Measurements from ENCODE around the gene RBM24. TPM values are rescaled to one million over a fixed set of nuclear protein-coding genes. Genes with fewer than 3 reads are reported as not detected.

Gene RBM24
- total RNA-seq, 4 donors from 2014 or later, result 0.21 to 3.1 (median 0.76) TPM

GRCh38 chr6:17242087-17242486 is 39.1 kb upstream of the RBM24 start:
- H3K9me3 ChIP-seq, result no peaks in the 10 kb centered on the region
- H3K36me3 ChIP-seq, result no peaks in the 10 kb centered on the region
- no peaks in the 10 kb centered on the region for H3K4me1 ChIP-seq
- H3K27ac ChIP-seq, result no peak overlapping the region
- H3K27me3 ChIP-seq, result no peaks in the 10 kb centered on the region
- WGBS, result 28% methylated on average over 1 of the region's 1 CpG
- no peak for DNase-seq (ENCODE audit: low spot score in 2 of 2)
- TF ChIP-seq POLR2AphosphoS5 (IDR thresholded peaks at IDR 0.05), result no peak
- no peak for TF ChIP-seq EP300 (IDR thresholded peaks at IDR 0.05)
- no peak for TF ChIP-seq CTCF (IDR thresholded peaks at IDR 0.05)
- no peak for TF ChIP-seq POLR2A (IDR thresholded peaks at IDR 0.05)
- no peak overlapping the region for H3K4me3 ChIP-seq

GRCh38 chr6:17250237-17250636 is 30.9 kb upstream of the RBM24 start:
- 56% methylated on average over 2 of the region's 2 CpGs for WGBS

GRCh38 chr6:17251953-17252352 is 29.2 kb upstream of the RBM24 start:
- TF ChIP-seq EP300 (IDR thresholded peaks at IDR 0.05), result no peak
- no peak for TF ChIP-seq POLR2A (IDR thresholded peaks at IDR 0.05)
- no peak for TF ChIP-seq CTCF (IDR thresholded peaks at IDR 0.05)
- no peak for TF ChIP-seq POLR2AphosphoS5 (IDR thresholded peaks at IDR 0.05)
- no peak for DNase-seq (ENCODE audit: low spot score in 2 of 2)
- H3K36me3 ChIP-seq, result no peaks in the 10 kb centered on the region
- H3K27ac ChIP-seq, result no peak overlapping the region
- no peak overlapping the region for H3K4me3 ChIP-seq
- H3K9me3 ChIP-seq, result no peaks in the 10 kb centered on the region
- peaks cover 3% of the 10 kb centered on the region for H3K27me3 ChIP-seq
- H3K4me1 ChIP-seq, result no peaks in the 10 kb centered on the region

More at GRCh38 chr6:17250237-17250636, 30.9 kb upstream of the RBM24 start:
- H3K27ac ChIP-seq, result no peak overlapping the region
- H3K27me3 ChIP-seq, result peaks cover 3% of the 10 kb centered on the region
- no peaks in the 10 kb centered on the region for H3K9me3 ChIP-seq
- H3K36me3 ChIP-seq, result no peaks in the 10 kb centered on the region
- H3K4me1 ChIP-seq, result no peaks in the 10 kb centered on the region
- TF ChIP-seq POLR2AphosphoS5 (IDR thresholded peaks at IDR 0.05) (no peak), CTCF (IDR thresholded peaks at IDR 0.05) (no peak)
- DNase-seq (ENCODE audit: low spot score in 2 of 2), result no peak
- H3K4me3 ChIP-seq, result no peak overlapping the region

- WGBS, result 82% methylated on average over 4 of the region's 4 CpGs
- H3K4me1 ChIP-seq, result no peaks in the 10 kb centered on the region
- H3K4me3 ChIP-seq, result no peak overlapping the region
- TF ChIP-seq CTCF (IDR thresholded peaks at IDR 0.05) (no peak), EP300 (IDR thresholded peaks at IDR 0.05) (no peak), POLR2AphosphoS5 (IDR thresholded peaks at IDR 0.05) (no peak), POLR2A (IDR thresholded peaks at IDR 0.05) (no peak)
- H3K36me3 ChIP-seq, result no peaks in the 10 kb centered on the region
- no peak overlapping the region for H3K27ac ChIP-seq
- no peaks in the 10 kb centered on the region for H3K9me3 ChIP-seq
- DNase-seq (ENCODE audit: low spot score in 2 of 2), result no peak
- H3K27me3 ChIP-seq, result no peaks in the 10 kb centered on the region
Measured at GRCh38 chr6:17258749-17259148, 22.4 kb upstream of the RBM24 start.

- TF ChIP-seq POLR2A (IDR thresholded peaks at IDR 0.05) (no peak), EP300 (IDR thresholded peaks at IDR 0.05) (no peak), CTCF (IDR thresholded peaks at IDR 0.05) (no peak), POLR2AphosphoS5 (IDR thresholded peaks at IDR 0.05) (no peak)
- DNase-seq (ENCODE audit: low spot score in 2 of 2), result no peak
- Histone ChIP-seq H3K4me1 (no peaks in the 10 kb centered on the region), H3K9me3 (no peaks in the 10 kb centered on the region), H3K27ac (no peak overlapping the region), H3K36me3 (no peaks in the 10 kb centered on the region), H3K4me3 (no peak overlapping the region), H3K27me3 (no peaks in the 10 kb centered on the region)
Measured at GRCh38 chr6:17265570-17265969, 15.6 kb upstream of the RBM24 start.

Measured in suprapubic skin (tissue), 4 donors.